ENCODE data around the gene CADPS2.
A peak's percentile ranks its signal among the peaks of the same experiment; 100 is the strongest.

Gene CADPS2
- total RNA-seq = 0 to 0.96 (median 0) reads per million in 9 experiments

DNA sequence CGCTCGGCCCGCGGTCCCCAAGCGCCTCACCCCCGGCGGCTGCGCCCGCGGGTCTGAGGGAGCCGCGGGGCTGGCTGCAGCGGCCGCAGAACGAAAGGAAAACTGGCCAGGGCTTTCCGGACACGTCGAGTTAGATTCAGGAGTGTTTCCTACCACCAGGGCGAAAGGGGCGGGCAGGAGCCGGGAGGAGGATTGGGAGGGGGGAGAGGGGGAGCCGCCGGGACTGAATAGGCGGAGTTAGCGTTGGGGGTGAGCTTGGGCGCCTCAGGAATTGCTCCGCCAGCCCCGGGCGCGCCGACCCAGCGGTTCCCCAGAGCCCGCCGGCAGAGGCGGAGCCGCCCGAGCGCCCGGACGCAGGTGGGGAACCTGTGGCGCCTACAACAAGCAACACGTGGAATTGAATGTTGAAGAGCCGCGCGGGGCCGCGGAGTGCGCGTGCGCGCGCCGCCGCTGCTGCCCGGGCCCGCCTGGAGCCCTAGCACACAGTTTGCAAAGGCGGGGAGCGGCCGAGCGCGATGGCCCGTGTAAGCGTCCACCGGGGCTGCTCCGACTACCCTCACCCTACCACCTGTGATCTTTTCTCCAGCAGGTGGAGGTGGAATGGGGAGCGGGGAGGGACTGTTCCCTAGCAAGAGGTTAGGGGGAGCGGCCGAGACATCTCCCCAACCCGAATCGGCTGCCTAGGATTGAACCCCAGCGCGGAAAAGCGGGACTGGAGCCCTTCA lies at the start of gene CADPS2:
Gene CADPS2 (minus strand): TSS at position 104 of the 725 bp plus-strand sequence. CDS start 123 bp downstream, outside the sequence.
- no peak for DNase-seq
- peaks cover 10 to 23% of the 10 kb centered on the region in 2 donors for H3K27me3 Mint-ChIP-seq

GRCh38 chr7:122935620-122936019 lies 49.4 kb upstream of the CADPS2 start:
- H3K36me3 Mint-ChIP-seq (ENCODE audit: insufficient read depth) = no peaks in the 10 kb centered on the region
- ATAC-seq (replicated peaks) = no peak
- no peaks in the 10 kb centered on the region for H3K27me3 Mint-ChIP-seq

More for the DNA sequence above, at the start of gene CADPS2:
- Mint-ChIP-seq H3K4me1 (ENCODE audit: low read depth in 2 of 2) (no peaks in the 10 kb centered on the region), H3K36me3 (ENCODE audit: insufficient read depth) (no peaks in the 10 kb centered on the region), H3K9me3 (peaks cover 0 to 5% of the 10 kb centered on the region in 2 donors), H3K27ac (no peak within 1 kb of the TSS), H3K4me3 (peak within 1 kb of the TSS in 1 of 2 donors; percentile 39)
- ATAC-seq (replicated peaks) = no peak

GRCh38 chr7:122919643-122920181 lies 33.5 kb upstream of the CADPS2 start:
- H3K4me3 Mint-ChIP-seq = no peak overlapping the region

More at GRCh38 chr7:122935620-122936019, 49.4 kb upstream of the CADPS2 start:
- peaks cover 11 to 15% of the 10 kb centered on the region in 2 donors for H3K9me3 Mint-ChIP-seq
- no peak for DNase-seq
- H3K27ac Mint-ChIP-seq = no peak overlapping the region
- no peak overlapping the region for H3K4me3 Mint-ChIP-seq
- no peaks in the 10 kb centered on the region for H3K4me1 Mint-ChIP-seq (ENCODE audit: low read depth in 2 of 2)

DNA sequence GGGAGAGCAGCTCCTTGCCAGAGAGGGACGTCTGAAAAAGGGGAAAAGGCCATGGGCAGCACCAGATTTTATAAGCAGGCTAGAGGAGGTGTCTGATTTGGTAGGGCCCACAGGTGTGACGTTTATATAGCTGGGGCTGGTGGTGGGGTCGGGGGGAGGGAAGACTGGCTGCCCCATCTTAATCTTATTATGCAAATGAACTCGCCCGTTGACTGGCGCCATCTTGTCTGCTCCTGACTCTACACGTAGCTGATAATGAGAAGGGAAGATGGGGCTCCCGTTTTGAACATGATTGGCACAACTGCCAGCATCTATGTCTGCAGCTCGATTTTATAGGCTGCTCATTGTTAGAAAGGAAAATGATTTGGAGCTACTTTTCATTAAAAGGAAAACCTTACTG lies 28.6 kb upstream of the CADPS2 start:
- Mint-ChIP-seq H3K27me3 (no peaks in the 10 kb centered on the region), H3K27ac (no peak overlapping the region), H3K36me3 (ENCODE audit: insufficient read depth) (no peaks in the 10 kb centered on the region), H3K4me3 (no peak overlapping the region), H3K4me1 (ENCODE audit: low read depth in 2 of 2) (no peaks in the 10 kb centered on the region), H3K9me3 (peaks cover 5 to 8% of the 10 kb centered on the region in 2 donors)
- ATAC-seq (replicated peaks) = no peak
- no peak for DNase-seq

More at GRCh38 chr7:122919643-122920181, 33.5 kb upstream of the CADPS2 start:
- no peak overlapping the region for H3K27ac Mint-ChIP-seq
- H3K27me3 Mint-ChIP-seq = no peaks in the 10 kb centered on the region
- ATAC-seq (replicated peaks) = no peak
- H3K4me1 Mint-ChIP-seq (ENCODE audit: low read depth in 2 of 2) = no peaks in the 10 kb centered on the region
- DNase-seq = no peak
- no peaks in the 10 kb centered on the region for H3K36me3 Mint-ChIP-seq (ENCODE audit: insufficient read depth)
- peaks cover 2 to 4% of the 10 kb centered on the region in 2 donors for H3K9me3 Mint-ChIP-seq

GRCh38 chr7:122913608-122914007 lies 27.3 kb upstream of the CADPS2 start:
- H3K36me3 Mint-ChIP-seq (ENCODE audit: insufficient read depth) = no peaks in the 10 kb centered on the region
- no peaks in the 10 kb centered on the region for H3K4me1 Mint-ChIP-seq (ENCODE audit: low read depth in 2 of 2)
- no peak overlapping the region for H3K27ac Mint-ChIP-seq
- no peaks in the 10 kb centered on the region for H3K27me3 Mint-ChIP-seq
- no peak overlapping the region for H3K4me3 Mint-ChIP-seq
- ATAC-seq (replicated peaks) = no peak
- no peak for DNase-seq
- peaks cover 3 to 8% of the 10 kb centered on the region in 2 donors for H3K9me3 Mint-ChIP-seq

GRCh38 chr7:122902751-122903495 lies 16.7 kb upstream of the CADPS2 start:
- DNase-seq (no peak), ATAC-seq (replicated peaks) (no peak)
- Mint-ChIP-seq H3K36me3 (ENCODE audit: insufficient read depth) (no peaks in the 10 kb centered on the region), H3K27me3 (no peaks in the 10 kb centered on the region), H3K4me1 (ENCODE audit: low read depth in 2 of 2) (no peaks in the 10 kb centered on the region), H3K9me3 (peaks cover 0 to 4% of the 10 kb centered on the region in 2 donors), H3K27ac (no peak overlapping the region), H3K4me3 (no peak overlapping the region)

GRCh38 chr7:122901250-122901649 lies 15.0 kb upstream of the CADPS2 start:
- no peak for DNase-seq
- Mint-ChIP-seq H3K27ac (no peak overlapping the region), H3K36me3 (ENCODE audit: insufficient read depth) (no peaks in the 10 kb centered on the region), H3K4me3 (no peak overlapping the region), H3K27me3 (no peaks in the 10 kb centered on the region), H3K9me3 (peaks cover 0 to 4% of the 10 kb centered on the region in 2 donors), H3K4me1 (ENCODE audit: low read depth in 2 of 2) (no peaks in the 10 kb centered on the region)
- ATAC-seq (replicated peaks) = no peak

- DNase-seq (no peak), ATAC-seq (replicated peaks) (no peak)
- Mint-ChIP-seq H3K27me3 (no peaks in the 10 kb centered on the region), H3K9me3 (no peaks in the 10 kb centered on the region), H3K36me3 (ENCODE audit: insufficient read depth) (no peaks in the 10 kb centered on the region), H3K4me3 (no peak overlapping the region), H3K27ac (no peak overlapping the region), H3K4me1 (ENCODE audit: low read depth in 2 of 2) (no peaks in the 10 kb centered on the region)
Observed at GRCh38 chr7:122896509-122896908, 10.2 kb upstream of the CADPS2 start.

GRCh38 chr7:122893486-122893885 lies 7.2 kb upstream of the CADPS2 start:
- no peak overlapping the region for H3K4me3 Mint-ChIP-seq
- no peaks in the 10 kb centered on the region for H3K27me3 Mint-ChIP-seq
- no peaks in the 10 kb centered on the region for H3K36me3 Mint-ChIP-seq (ENCODE audit: insufficient read depth)
- H3K4me1 Mint-ChIP-seq (ENCODE audit: low read depth in 2 of 2) = no peaks in the 10 kb centered on the region
- ATAC-seq (replicated peaks) = no peak
- H3K9me3 Mint-ChIP-seq = peaks cover 0 to 3% of the 10 kb centered on the region in 2 donors
- H3K27ac Mint-ChIP-seq = no peak overlapping the region
- DNase-seq = no peak

DNA sequence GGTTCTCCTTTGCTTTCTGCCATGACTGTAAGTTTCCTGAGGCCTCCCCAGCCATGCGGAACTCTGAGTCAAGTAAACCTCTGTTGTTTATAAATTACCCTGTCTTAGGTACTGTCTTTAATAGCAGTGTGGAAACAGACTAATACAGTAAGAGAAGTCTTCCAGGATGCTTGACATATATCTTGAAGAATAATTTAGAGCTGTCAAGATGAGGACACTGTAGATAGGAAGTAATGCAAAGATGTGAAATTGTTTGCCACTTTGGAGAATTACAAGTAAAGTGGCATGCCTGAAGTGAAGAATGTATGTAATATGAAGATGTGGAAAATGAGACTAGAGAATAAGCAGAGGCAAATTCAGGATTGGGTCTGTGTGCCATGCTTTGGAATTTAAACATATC lies 2.9 kb upstream of the CADPS2 start:
- no peaks in the 10 kb centered on the region for H3K36me3 Mint-ChIP-seq (ENCODE audit: insufficient read depth)
- H3K4me1 Mint-ChIP-seq (ENCODE audit: low read depth in 2 of 2) = no peaks in the 10 kb centered on the region
- DNase-seq = no peak
- no peak for ATAC-seq (replicated peaks)
- H3K4me3 Mint-ChIP-seq = no peak overlapping the region
- peaks cover 10 to 23% of the 10 kb centered on the region in 2 donors for H3K27me3 Mint-ChIP-seq
- peaks cover 0 to 3% of the 10 kb centered on the region in 2 donors for H3K9me3 Mint-ChIP-seq
- no peak overlapping the region for H3K27ac Mint-ChIP-seq

- Mint-ChIP-seq H3K27me3 (peaks cover 10 to 23% of the 10 kb centered on the region in 2 donors), H3K27ac (no peak overlapping the region), H3K36me3 (ENCODE audit: insufficient read depth) (no peaks in the 10 kb centered on the region), H3K9me3 (peaks cover 0 to 3% of the 10 kb centered on the region in 2 donors), H3K4me3 (no peak overlapping the region), H3K4me1 (ENCODE audit: low read depth in 2 of 2) (no peaks in the 10 kb centered on the region)
- no peak for DNase-seq
- no peak for ATAC-seq (replicated peaks)
Observed at GRCh38 chr7:122887848-122888247, 1.6 kb upstream of the CADPS2 start.

- Mint-ChIP-seq H3K4me1 (ENCODE audit: low read depth in 2 of 2) (no peaks in the 10 kb centered on the region), H3K27me3 (peaks cover 10 to 23% of the 10 kb centered on the region in 2 donors), H3K4me3 (no peak overlapping the region), H3K9me3 (peaks cover 0 to 3% of the 10 kb centered on the region in 2 donors), H3K27ac (no peak overlapping the region), H3K36me3 (ENCODE audit: insufficient read depth) (no peaks in the 10 kb centered on the region)
- no peak for DNase-seq
- ATAC-seq (replicated peaks) = no peak
Observed at GRCh38 chr7:122887198-122887597, 938 bp upstream of the CADPS2 start.

GRCh38 chr7:122885583-122886356 lies 490 bp downstream of the CADPS2 start:
- Mint-ChIP-seq H3K4me3 (peak overlapping the region in 1 of 2 donors; percentile 39), H3K27ac (no peak overlapping the region), H3K27me3 (peaks cover 10 to 23% of the 10 kb centered on the region in 2 donors)

More at GRCh38 chr7:122885583-122886356, 490 bp downstream of the CADPS2 start:
- H3K36me3 Mint-ChIP-seq (ENCODE audit: insufficient read depth) = no peaks in the 10 kb centered on the region
- ATAC-seq (replicated peaks) (no peak), DNase-seq (no peak)
- H3K9me3 Mint-ChIP-seq = peaks cover 0 to 5% of the 10 kb centered on the region in 2 donors
- no peaks in the 10 kb centered on the region for H3K4me1 Mint-ChIP-seq (ENCODE audit: low read depth in 2 of 2)
